ENCODE data around the gene DLX1.

GRCh38 chr2:172095146-172095904, 10.0 kb downstream of the DLX1 start:
- no peak for TF ChIP-seq CTCF (IDR thresholded peaks at IDR 0.05)
- no peak for TF ChIP-seq POLR2A (IDR thresholded peaks at IDR 0.05)

Data from uterus (tissue), 2 donors.